Body of pancreas (tissue), 4 donors: ENCODE measurements around the gene PAX1.

ENCODE experiments used
- POLR2A ChIP-seq, 3 donors: fragments of 450-650 bp; IDR thresholded peaks; one replicate each; pipeline ENCODE4 v1.6.1; 2016; ENCODE audit warnings: antibody characterized with exemption in 3 of 3, mild to moderate bottlenecking in 2 of 3
- TF ChIP-seq, protein P1 (sequence below), 7 experiments: fragments of 450-650 bp in 4 of 7; fragments of 200-600 bp in 3 of 7; sonication (generic) in 3 of 7; IDR thresholded peaks; one replicate each; pipeline ENCODE4 v1.5.1; 2016 to 2019; ENCODE audit warnings: antibody characterized with exemption in 7 of 7

DNA sequence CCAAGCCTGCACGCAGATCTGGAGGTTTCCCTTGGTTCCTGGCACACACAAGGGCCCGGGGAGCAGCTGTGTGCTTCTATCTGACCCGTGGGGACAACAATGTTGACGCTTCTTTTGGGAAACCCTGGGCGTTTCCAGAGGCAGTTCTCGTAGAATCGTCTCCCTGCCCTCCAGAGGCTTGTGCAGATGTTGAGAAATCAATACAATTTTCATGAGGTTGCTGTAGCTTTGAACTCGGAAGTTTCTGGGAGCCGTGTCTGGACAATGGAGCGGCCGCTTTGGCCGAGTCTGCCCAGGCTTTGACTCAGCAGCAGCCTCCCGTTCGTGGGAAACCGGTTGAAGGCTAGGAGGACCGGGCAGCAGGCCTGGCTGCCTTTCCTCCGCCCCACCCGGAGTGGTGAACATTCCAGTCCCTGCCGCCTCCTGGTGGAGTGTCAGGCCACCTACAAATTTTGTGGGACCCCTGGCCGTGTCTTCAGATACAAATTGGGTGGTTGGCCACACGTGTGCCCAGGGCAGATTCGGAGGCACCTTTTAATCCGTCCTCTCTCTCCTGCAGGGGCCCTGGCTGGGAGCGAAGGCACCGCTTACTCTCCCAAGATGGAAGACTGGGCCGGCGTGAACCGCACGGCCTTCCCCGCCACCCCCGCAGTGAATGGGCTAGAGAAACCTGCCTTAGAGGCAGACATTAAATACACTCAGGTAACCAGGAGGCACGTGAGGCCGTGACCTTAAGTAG lies 2.7 kb downstream of the PAX1 start:
- TF ChIP-seq, protein P1, sequence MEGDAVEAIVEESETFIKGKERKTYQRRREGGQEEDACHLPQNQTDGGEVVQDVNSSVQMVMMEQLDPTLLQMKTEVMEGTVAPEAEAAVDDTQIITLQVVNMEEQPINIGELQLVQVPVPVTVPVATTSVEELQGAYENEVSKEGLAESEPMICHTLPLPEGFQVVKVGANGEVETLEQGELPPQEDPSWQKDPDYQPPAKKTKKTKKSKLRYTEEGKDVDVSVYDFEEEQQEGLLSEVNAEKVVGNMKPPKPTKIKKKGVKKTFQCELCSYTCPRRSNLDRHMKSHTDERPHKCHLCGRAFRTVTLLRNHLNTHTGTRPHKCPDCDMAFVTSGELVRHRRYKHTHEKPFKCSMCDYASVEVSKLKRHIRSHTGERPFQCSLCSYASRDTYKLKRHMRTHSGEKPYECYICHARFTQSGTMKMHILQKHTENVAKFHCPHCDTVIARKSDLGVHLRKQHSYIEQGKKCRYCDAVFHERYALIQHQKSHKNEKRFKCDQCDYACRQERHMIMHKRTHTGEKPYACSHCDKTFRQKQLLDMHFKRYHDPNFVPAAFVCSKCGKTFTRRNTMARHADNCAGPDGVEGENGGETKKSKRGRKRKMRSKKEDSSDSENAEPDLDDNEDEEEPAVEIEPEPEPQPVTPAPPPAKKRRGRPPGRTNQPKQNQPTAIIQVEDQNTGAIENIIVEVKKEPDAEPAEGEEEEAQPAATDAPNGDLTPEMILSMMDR (IDR thresholded peaks at IDR 0.05): no peak
- TF ChIP-seq POLR2A (IDR thresholded peaks at IDR 0.05): no peak
